ENCODE measurements around the gene KCNK10. TPM values are rescaled to one million over a fixed set of nuclear protein-coding genes. Genes with fewer than 3 reads are reported as not detected.

Gene KCNK10
- total RNA-seq, 1 donor from 2014 or later, result not detected

DNA sequence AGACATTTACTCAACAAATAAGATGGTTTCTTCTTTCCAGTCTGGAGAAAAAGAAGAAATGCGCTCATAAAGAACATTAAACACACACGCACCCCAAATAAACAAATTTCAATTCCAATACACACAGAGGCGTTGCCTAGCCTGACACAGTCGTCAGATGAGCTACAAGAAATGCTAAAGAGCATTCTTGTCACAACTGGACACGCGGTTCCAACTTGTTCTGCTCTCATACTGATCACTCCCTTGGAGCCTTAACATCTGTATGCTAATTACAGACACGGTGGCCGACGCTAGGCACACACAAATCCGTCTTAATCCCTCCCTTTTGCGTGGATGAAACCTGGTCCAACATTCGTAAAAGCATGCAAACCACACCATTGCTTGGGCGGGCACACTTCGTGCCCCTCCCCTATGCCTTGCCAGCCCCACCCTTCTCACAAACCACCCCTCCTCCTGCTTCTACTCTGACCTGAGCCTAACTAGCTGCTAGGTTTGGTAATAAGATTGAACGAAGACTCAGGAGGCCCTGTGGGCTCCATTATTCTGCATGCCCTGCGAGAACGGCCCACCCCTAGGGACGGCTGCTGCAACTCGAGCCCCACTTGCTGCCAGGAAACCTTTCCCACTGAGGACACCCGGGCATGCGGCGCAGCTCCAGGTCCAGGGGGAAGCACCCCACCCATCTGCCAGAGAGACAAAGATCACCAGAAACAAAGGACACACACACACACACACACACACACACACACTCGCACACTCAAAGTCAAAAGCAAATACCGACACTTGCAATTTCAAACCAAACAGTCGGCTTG is 1.2 kb downstream of the KCNK10 start:
- Histone ChIP-seq H3K4me3 (no peak overlapping the region), H3K36me3 (no peaks in the 10 kb centered on the region), H3K27me3 (no peaks in the 10 kb centered on the region), H3K9me3 (no peaks in the 10 kb centered on the region), H3K4me1 (peaks cover 0 to 2% of the 10 kb centered on the region in 2 donors), H3K27ac (no peak overlapping the region)
- intact Hi-C loops (cut with DNase I), result no loop called here
- no peak for DNase-seq (ENCODE audit: low spot score in 2 of 2)
- TF ChIP-seq CTCF (IDR thresholded peaks at IDR 0.05), result no peak

GRCh38 chr14:88318406-88318805 is 4.7 kb downstream of the KCNK10 start:
- Histone ChIP-seq H3K4me3 (no peak overlapping the region), H3K27ac (no peak overlapping the region), H3K36me3 (no peaks in the 10 kb centered on the region), H3K4me1 (no peaks in the 10 kb centered on the region), H3K27me3 (no peaks in the 10 kb centered on the region), H3K9me3 (no peaks in the 10 kb centered on the region)
- no peak for DNase-seq (ENCODE audit: low spot score in 2 of 2)
- intact Hi-C loops (cut with DNase I), result no loop called here
- no peak for TF ChIP-seq CTCF (IDR thresholded peaks at IDR 0.05)

DNA sequence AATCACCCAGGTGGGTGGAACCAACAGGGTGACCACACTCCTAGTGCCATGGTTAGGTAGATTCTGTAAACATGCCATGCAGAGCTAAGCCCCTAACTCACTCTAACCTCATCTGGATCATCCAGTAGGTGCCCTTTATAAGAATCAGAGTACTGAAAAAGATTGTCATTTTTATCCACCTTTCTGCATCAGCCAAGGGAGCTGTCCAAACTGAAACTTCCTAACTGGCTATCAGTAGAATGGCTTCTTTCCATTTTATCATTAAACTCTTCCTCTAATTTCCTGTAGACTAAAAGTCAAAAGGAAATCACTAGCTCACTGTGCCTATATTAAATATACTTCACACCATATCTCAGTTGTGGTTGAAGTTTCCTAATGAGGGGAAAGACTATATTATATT is 6.5 kb downstream of the KCNK10 start:
- H3K36me3 ChIP-seq, result no peaks in the 10 kb centered on the region
- no peaks in the 10 kb centered on the region for H3K4me1 ChIP-seq
- H3K9me3 ChIP-seq, result no peaks in the 10 kb centered on the region
- intact Hi-C loops (cut with DNase I), result no loop called here
- no peaks in the 10 kb centered on the region for H3K27me3 ChIP-seq
- no peak overlapping the region for H3K4me3 ChIP-seq
- TF ChIP-seq CTCF (IDR thresholded peaks at IDR 0.05), result no peak
- DNase-seq (ENCODE audit: low spot score in 2 of 2), result no peak
- H3K27ac ChIP-seq, result no peak overlapping the region

DNA sequence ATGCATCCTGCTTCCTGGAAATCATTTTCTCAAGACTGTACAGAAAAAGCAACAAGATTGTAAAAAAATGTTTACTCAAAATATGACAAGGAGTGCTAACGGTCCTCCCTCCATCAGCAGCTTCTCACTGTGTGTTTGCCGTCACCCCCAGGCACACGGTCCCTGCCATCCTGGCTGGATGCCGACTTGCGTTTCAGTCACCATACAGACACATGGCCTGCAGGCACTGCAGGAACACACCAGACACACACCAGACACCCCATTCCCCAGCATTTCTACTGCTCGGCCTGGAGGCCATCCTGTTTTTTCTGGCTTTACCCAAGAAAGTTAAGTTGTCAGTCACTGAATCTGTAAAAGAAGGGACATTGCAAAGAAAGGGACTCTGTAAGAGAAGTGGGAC is 10.8 kb downstream of the KCNK10 start:
- H3K4me1 ChIP-seq, result no peaks in the 10 kb centered on the region
- H3K9me3 ChIP-seq, result no peaks in the 10 kb centered on the region
- no peaks in the 10 kb centered on the region for H3K27me3 ChIP-seq
- intact Hi-C loops (cut with DNase I), result no loop called here
- no peak for DNase-seq (ENCODE audit: low spot score in 2 of 2)
- H3K27ac ChIP-seq, result no peak overlapping the region
- H3K36me3 ChIP-seq, result no peaks in the 10 kb centered on the region
- H3K4me3 ChIP-seq, result no peak overlapping the region
- no peak for TF ChIP-seq CTCF (IDR thresholded peaks at IDR 0.05)

GRCh38 chr14:88311780-88312179 is 11.3 kb downstream of the KCNK10 start:
- no peaks in the 10 kb centered on the region for H3K27me3 ChIP-seq
- no peaks in the 10 kb centered on the region for H3K36me3 ChIP-seq
- intact Hi-C loops (cut with DNase I), result no loop called here
- H3K9me3 ChIP-seq, result no peaks in the 10 kb centered on the region
- TF ChIP-seq CTCF (IDR thresholded peaks at IDR 0.05), result no peak
- no peak overlapping the region for H3K4me3 ChIP-seq
- no peak for DNase-seq (ENCODE audit: low spot score in 2 of 2)
- no peak overlapping the region for H3K27ac ChIP-seq
- no peaks in the 10 kb centered on the region for H3K4me1 ChIP-seq

All from ascending aorta (tissue), 2 donors.